Lower leg skin (tissue), 3 donors: ENCODE results near the gene PDPN.

Experiments
- CTCF ChIP-seq, 3 donors: fragments of 450-650 bp; IDR thresholded peaks; one replicate each; pipeline ENCODE4 v1.5.1; 2016; ENCODE audit warnings: antibody characterized with exemption in 3 of 3, mild to moderate bottlenecking in 3 of 3, moderate library complexity in 2 of 3
- POLR2A ChIP-seq, 2 donors: fragments of 450-650 bp; IDR thresholded peaks; one replicate each; pipeline ENCODE4 v1.6.1; 2016 to 2017; ENCODE audit warnings: antibody characterized with exemption in 2 of 2, mild to moderate bottlenecking in 1 of 2, moderate library complexity in 1 of 2

GRCh38 chr1:13564073-13564472 lies 19.6 kb upstream of the PDPN start:
- TF ChIP-seq CTCF (IDR thresholded peaks at IDR 0.05): no peak
- TF ChIP-seq POLR2A (IDR thresholded peaks at IDR 0.05): no peak
